SK-N-SH (cell line): Measurements from ENCODE around the gene FAM20C.

Experiments
- CTCF ChIP-seq: fragments of 200-600 bp; sonication (generic); IDR thresholded peaks from 2 replicates; pipeline ENCODE4 v1.6.1; 2017; ENCODE audit warnings: antibody characterized with exemption, mild to moderate bottlenecking, moderate library complexity
- EP300 ChIP-seq, 2 experiments: IDR thresholded peaks; 2 replicates each; pipeline versions ENCODE4 v1.4.0 to v1.6.1; 2012; ENCODE audit warnings: borderline replicate concordance in 1 of 2, low read depth in 1 of 2, low read length in 1 of 2

- TF ChIP-seq CTCF (no peak), EP300 (IDR thresholded peaks at IDR 0.05; ENCODE audit: borderline replicate concordance in 1 of 2, low read depth in 1 of 2, low read length in 1 of 2) (no peak)
These were observed 12.0 kb downstream of the FAM20C start for GRCh38 chr7:204326-204725.
